ENCODE measurements around the gene LRRC3.
A peak's percentile ranks its signal among the peaks of the same experiment; 100 is the strongest.

LRRC3 gene

DNA sequence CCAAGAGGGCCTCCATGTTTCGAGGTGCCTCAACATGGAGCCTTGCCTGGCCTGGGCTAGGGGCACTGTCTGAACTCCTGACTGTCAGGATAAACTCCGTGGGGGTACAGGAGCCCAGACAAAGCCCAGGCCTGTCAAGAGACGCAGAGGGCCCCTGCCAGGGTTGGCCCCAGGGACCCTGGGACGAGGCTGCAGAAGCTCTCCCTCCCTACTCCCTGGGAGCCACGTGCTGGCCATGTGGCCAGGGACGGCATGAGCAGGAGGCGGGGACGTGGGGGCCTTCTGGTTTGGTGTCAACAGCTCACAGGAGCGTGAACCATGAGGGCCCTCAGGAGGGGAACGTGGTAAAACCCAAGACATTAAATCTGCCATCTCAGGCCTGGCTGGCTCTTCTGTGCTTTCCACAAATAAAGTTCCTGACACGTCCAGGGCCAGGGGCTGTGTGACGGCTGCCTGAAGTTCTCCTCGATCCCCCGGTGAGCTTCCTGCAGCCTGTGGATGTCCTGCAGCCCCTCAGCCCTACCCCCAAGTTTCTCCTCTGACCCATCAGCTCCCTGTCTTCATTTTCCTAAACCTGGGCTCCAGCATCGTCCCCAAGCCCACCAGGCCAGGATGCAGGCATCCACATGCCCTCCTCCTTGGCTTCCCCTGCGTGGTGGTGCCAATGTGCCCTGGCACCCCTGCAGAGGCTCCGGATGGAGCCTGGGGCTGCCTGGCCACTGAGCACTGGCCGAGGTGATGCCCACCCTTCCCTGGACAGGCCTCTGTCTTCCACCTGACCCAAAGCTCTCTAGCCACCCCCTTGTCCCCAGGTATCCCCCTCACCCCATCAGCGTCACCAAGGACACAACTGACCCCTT lies 12.8 kb upstream of the LRRC3 start:
- Mint-ChIP-seq H3K9me3 (no peaks in the 10 kb centered on the region), H3K4me3 (no peak overlapping the region), H3K27ac (no peak overlapping the region), H3K4me1 (no peaks in the 10 kb centered on the region), H3K27me3 (no peaks in the 10 kb centered on the region), H3K36me3 (no peaks in the 10 kb centered on the region)

DNA sequence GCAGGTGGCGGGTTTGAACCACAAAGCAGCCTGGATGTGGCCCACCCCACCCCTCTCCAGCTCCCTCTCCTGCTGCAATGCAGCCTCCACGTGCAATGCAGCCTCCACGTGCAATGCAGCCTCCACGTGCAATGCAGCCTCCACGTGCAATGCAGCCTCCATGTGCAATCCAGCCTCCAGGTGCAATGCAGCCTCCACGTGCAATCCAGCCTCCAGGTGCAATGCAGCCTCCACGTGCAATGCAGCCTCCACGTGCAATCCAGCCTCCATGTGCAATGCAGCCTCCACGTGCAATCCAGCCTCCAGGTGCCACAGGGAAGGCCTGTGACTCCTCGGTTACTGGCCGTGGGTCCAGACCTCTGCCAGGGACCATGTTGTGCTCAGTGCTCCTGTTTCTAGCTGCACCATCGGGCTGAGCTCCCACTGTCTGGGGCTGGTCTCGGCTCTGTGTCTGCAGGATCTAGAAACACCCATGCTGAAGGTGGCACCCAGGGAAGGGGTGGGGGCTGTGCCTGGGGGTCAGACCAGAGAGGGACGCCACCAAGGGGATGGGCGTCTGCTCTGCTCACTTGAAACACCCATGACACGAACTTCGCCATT lies 11.9 kb upstream of the LRRC3 start:
- no peak overlapping the region for H3K27ac Mint-ChIP-seq
- H3K9me3 Mint-ChIP-seq: no peaks in the 10 kb centered on the region
- no peak overlapping the region for H3K4me3 Mint-ChIP-seq
- H3K4me1 Mint-ChIP-seq: no peaks in the 10 kb centered on the region
- H3K27me3 Mint-ChIP-seq: no peaks in the 10 kb centered on the region
- H3K36me3 Mint-ChIP-seq: no peaks in the 10 kb centered on the region

DNA sequence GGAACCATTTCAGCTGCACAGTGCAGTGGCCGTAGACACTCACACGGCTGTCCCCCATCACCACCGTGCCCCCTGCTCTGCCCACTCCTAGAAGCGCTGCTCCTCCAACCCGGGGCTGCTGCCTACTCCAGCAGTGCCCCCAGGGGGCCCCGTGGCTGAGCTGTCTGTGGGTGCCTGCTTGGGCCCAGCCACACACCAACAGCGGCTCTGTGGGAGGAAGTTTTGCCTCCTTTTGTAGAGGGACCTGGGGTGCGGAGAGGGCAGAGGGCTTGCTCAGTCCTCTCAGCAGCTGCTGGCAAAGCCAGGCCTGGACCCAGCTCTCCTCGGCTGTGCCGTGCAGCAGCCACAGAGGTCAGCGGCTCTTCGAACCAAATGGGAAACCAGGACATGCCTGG lies 11.4 kb upstream of the LRRC3 start:
- no peaks in the 10 kb centered on the region for H3K9me3 Mint-ChIP-seq
- no peaks in the 10 kb centered on the region for H3K36me3 Mint-ChIP-seq
- H3K4me1 Mint-ChIP-seq: no peaks in the 10 kb centered on the region
- no peaks in the 10 kb centered on the region for H3K27me3 Mint-ChIP-seq
- H3K27ac Mint-ChIP-seq: no peak overlapping the region
- H3K4me3 Mint-ChIP-seq: no peak overlapping the region

DNA sequence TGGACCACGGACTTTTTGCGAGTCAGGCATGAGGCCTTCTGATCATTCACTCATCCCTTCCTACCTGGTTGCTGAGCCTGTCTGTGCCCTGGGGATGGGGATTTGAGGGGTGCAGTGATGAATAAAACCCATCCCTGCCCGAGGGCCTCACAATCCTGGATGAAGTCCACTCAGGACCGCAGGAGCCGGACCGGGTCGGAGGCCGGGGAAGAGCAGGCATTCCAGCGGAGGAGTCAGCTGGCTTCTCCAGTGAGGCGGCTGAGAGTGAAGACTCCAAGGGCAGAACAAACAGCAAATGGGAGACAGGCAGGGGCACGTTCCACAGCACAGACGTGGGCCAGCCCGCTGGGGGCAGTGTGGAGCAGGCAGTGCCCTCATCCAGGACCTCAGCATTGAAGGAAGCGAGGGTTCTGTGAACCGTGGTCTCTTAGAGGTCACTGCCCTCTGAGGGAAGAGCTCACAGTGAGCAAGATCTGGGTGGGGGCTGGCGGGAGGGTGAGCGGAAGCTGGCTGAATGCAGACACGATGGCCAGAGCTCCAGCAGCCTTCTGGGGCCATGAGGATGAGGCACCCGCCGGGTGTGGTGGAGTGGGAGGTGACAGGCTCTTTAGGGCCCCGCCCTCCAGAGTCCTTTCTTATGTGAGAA lies 10.9 kb upstream of the LRRC3 start:
- Mint-ChIP-seq H3K9me3 (no peaks in the 10 kb centered on the region), H3K27ac (no peak overlapping the region), H3K36me3 (no peaks in the 10 kb centered on the region), H3K4me1 (no peaks in the 10 kb centered on the region), H3K27me3 (peaks cover 3% of the 10 kb centered on the region), H3K4me3 (no peak overlapping the region)

DNA sequence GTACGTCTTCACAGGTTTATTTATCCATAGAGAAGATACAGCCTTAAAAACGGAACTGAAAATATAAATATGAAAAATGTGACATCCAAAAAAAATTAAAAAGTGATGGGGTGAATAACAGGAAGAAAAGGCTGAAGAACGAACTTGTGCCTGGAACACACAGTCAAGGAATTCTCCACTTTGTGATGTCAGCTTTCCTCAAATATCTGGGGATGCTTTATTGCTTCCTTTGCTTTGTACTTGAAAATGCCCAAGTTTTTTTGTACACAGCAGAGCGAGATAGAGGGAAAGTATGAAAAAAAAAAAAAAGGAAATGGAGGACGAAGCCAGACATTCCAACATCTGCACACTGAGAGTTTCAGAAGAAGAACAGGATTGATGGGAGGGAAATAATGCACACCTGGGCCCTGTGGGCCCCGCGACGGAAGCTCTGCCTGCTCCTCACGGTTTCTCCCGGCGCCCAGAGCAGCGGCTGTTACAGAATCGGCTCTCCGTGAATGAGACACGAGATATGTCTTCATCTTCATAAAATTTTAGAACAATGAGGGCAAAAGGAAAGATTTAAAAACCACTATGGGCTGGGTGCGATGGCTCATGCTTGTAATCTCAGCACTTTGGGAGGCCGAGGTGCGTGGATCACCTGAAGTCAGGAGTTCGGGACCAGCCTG lies 10.0 kb upstream of the LRRC3 start:
- no peaks in the 10 kb centered on the region for H3K36me3 Mint-ChIP-seq
- no peak overlapping the region for H3K27ac Mint-ChIP-seq
- H3K4me3 Mint-ChIP-seq: no peak overlapping the region
- peaks cover 3% of the 10 kb centered on the region for H3K27me3 Mint-ChIP-seq
- no peaks in the 10 kb centered on the region for H3K9me3 Mint-ChIP-seq
- H3K4me1 Mint-ChIP-seq: no peaks in the 10 kb centered on the region

DNA sequence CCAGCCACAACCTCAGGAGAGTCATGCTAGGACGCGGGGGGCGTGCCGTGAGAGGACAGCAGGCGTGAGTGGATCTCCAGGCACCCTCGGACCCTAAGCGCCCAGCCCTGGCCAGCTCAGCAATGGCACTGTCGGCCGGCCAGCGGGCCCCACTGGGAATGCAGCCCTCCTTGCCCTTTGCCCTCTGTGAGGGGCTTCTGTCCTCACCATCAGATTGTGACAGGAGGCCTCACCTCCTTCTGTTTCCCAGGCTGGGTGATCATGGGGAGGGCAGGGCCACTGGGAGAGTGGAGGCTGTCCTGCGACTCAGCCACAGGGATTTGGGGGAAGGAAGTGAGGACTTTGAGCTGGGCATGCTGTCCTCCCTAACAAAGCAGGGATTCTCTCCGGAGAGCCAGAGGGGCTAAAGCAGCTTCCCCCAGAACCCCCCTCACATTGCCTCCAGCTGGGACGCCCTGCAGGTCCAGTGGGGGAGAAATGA lies 6.6 kb upstream of the LRRC3 start:
- H3K4me1 Mint-ChIP-seq: no peaks in the 10 kb centered on the region
- no peaks in the 10 kb centered on the region for H3K9me3 Mint-ChIP-seq
- H3K27ac Mint-ChIP-seq: peak overlapping the region; percentile 8
- H3K4me3 Mint-ChIP-seq: no peak overlapping the region
- H3K27me3 Mint-ChIP-seq: peaks cover 5% of the 10 kb centered on the region
- no peaks in the 10 kb centered on the region for H3K36me3 Mint-ChIP-seq

DNA sequence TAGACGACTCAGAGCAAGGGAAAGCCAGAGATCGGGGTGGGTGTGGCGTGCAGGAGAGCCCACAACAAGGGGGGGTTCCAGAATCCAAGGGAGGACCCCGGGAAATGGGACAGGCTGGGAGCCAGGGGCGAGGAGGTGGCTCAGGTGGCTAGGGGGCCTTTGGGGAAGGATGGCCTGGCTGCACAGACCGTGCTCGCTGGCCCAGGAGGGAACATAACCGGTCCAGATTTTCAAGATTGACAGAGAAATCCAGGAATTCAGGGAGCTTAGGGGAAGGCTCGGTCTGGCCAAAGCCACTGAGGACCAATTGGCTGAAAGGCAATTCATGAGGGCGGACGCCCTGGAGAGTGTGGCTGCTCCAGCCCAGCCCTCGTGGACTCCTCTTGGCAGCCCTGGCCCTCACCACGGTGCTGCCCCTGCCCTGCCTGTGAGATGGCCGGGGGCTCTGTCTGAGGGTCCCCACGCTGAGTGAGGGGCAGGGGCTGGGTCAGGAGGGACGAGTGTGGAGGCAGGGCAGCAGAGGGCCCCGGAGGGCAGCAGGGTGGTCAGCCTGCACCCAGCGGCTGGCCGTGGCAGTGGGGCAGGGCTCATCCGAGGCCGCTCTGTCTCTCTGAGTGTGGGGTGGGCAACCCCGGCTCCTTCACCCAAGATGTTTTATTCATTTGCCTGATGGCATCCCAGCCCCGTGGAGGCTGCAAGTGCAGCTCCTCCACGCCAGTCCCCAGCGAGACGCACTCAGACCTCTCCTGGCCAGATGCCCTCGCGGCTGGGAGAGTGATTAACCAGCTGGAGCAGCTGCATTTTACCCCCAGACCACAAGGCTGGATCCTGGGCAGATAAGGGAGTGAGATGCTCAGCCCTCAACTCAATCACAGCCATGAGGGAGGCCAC lies 5.6 kb upstream of the LRRC3 start:
- Mint-ChIP-seq H3K36me3 (no peaks in the 10 kb centered on the region), H3K4me1 (no peaks in the 10 kb centered on the region), H3K27ac (no peak overlapping the region), H3K27me3 (peaks cover 5% of the 10 kb centered on the region), H3K9me3 (no peaks in the 10 kb centered on the region), H3K4me3 (no peak overlapping the region)

DNA sequence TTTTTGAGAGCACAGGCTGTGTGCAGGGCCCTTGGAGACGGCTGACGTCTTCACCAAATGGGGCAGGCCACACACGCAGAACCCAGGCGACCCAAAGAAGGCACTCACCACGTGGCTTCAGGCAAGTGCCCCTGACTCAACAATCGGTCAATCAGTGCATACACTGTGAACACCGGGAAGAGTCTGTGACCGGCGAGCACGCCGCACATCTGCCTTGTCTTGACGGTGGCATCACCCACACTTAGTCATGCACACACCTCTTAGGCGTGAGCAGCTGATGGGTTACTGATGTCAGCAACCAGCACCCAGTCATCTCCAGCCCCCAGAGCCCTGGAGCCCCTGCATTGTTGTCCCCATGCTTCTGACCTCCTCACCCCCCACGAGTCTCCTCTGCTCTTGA lies 4.9 kb upstream of the LRRC3 start:
- Mint-ChIP-seq H3K9me3 (no peaks in the 10 kb centered on the region), H3K27me3 (peaks cover 5% of the 10 kb centered on the region), H3K27ac (no peak overlapping the region), H3K4me3 (no peak overlapping the region), H3K36me3 (no peaks in the 10 kb centered on the region), H3K4me1 (no peaks in the 10 kb centered on the region)

DNA sequence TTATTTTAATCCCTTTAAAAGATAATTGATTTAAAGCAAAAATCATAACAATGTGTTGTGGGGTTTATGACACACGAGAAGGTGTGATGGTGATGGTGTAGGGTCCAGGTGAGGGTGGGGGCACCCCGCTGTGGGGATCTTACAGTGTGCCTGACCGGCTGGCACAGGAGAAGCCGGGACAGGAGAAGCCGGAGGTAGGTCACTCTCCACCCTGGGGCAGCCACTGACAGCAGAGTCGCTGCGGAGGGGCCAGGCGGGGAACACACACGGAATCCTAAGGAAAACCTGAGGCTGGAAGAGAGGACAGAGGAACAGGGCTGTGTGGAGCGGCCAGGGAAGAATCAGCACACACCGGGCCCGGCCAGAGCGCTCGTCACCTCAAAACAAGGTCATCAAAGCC lies 4.3 kb upstream of the LRRC3 start:
- H3K4me3 Mint-ChIP-seq: no peak overlapping the region
- no peak overlapping the region for H3K27ac Mint-ChIP-seq
- H3K9me3 Mint-ChIP-seq: no peaks in the 10 kb centered on the region
- H3K27me3 Mint-ChIP-seq: peaks cover 5% of the 10 kb centered on the region
- H3K4me1 Mint-ChIP-seq: no peaks in the 10 kb centered on the region
- no peaks in the 10 kb centered on the region for H3K36me3 Mint-ChIP-seq

DNA sequence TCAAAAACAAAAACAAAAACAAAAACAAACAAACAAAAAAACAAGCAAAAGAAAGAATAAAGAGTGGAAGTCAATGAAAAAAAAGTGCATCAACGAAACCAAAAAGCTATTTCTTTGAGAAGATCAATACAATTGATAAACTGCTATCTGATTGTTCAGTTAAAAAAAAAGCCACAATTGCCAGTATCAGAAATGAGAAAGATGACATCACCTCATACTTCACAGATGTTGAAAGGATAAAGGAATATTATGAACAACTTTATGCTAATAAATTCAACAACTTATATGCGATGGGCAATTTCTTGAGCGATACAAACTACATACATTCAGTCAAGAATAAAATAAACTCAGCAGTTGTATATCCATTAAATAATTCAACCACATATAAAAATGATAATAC lies 2.2 kb upstream of the LRRC3 start:
- no peaks in the 10 kb centered on the region for H3K4me1 Mint-ChIP-seq
- H3K9me3 Mint-ChIP-seq: no peaks in the 10 kb centered on the region
- no peak overlapping the region for H3K27ac Mint-ChIP-seq
- no peak overlapping the region for H3K4me3 Mint-ChIP-seq
- H3K36me3 Mint-ChIP-seq: no peaks in the 10 kb centered on the region
- H3K27me3 Mint-ChIP-seq: peaks cover 5% of the 10 kb centered on the region

DNA sequence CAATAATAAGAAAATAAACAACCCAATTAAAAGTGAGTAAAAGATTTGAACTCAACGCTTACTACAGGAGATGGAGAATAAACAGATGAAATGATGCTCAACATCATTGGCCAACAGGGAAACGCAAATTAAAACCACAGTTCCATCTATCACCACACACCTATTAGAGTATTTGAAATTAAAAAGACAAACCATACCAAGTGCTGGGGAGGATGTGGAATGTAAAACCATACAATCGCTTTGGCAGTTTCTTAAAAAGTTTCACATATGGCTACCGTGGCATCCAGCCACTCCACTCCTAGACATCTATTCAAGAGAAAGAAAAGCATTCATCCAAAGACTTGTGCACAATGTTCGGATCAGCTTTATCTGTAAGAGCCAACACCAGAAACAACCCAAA lies 1.3 kb upstream of the LRRC3 start:
- peaks cover 4% of the 10 kb centered on the region for H3K27me3 Mint-ChIP-seq
- no peaks in the 10 kb centered on the region for H3K9me3 Mint-ChIP-seq
- no peaks in the 10 kb centered on the region for H3K4me1 Mint-ChIP-seq
- peak overlapping the region; percentile 72 for H3K4me3 Mint-ChIP-seq
- no peaks in the 10 kb centered on the region for H3K36me3 Mint-ChIP-seq
- H3K27ac Mint-ChIP-seq: peak overlapping the region; percentile 1

DNA sequence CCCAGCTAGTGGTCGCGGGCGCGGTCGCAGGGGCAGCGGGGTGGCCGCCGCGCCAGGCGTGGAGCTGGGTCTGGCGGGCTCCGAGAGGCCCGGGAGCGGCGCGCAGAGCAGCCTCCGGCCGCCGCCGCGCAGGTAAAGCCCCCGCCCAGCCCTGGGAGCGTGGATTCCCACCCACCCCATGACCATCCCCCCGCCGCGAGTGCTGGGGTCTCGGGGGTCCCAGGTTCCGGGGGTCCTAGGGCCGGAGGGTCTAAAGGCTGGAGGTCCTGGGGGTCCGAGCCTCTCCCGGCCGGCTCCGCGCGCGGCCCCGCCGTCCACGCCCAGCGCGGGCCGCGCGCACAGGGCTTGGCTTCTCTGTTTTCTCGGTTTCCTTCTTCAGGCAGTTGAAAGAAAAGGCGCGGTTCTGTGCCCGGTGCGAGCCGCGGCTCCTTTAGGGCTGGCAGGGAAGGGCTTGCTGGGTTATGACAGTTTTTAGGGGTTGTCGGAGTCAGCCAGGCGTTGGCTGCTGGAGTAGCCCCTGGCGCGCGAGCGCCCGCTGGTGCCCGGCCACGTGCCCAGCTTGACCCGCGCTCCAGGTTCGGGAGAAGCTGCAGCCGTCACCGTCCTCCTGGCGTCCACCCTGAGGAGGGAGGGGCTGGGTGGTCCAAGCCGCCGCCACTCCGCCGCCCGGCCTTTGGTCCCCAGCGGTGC lies 359 bp downstream of the LRRC3 start:
- H3K27ac Mint-ChIP-seq: no peak overlapping the region
- peaks cover under 1% of the 10 kb centered on the region for H3K27me3 Mint-ChIP-seq
- peak overlapping the region; percentile 79 for H3K4me3 Mint-ChIP-seq
- H3K4me1 Mint-ChIP-seq: no peaks in the 10 kb centered on the region
- no peaks in the 10 kb centered on the region for H3K9me3 Mint-ChIP-seq
- H3K36me3 Mint-ChIP-seq: no peaks in the 10 kb centered on the region

DNA sequence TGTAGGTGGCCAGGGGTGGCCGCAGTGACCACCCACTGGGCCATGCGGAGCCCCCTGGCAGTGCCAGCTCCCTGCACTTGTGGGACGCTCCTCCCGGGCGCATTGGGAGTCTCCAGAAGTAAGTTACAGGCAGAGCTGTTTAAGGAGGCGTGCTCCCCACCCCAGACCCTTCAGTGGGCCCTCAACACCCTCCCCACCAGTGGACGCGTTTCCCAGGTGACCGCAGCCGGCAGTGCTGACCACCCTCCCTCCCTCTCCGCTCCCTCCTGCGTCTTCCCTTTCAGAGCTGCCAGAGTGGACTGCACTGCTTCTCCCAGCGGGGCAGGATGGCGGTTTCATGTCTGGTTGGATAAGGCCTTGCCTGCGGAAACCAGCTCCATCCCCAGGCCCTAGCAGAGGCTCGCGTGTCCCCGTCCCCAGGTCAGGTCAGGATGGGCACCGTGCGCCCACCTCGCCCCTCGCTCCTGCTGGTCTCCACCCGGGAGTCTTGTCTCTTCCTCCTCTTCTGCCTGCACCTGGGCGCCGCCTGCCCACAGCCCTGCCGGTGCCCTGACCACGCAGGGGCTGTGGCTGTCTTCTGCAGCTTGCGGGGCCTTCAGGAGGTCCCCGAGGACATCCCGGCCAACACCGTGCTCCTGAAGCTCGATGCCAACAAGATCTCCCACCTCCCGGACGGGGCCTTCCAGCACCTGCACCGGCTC lies 1.1 kb downstream of the LRRC3 start:
- Mint-ChIP-seq H3K4me1 (no peaks in the 10 kb centered on the region), H3K4me3 (peak overlapping the region; percentile 57), H3K27ac (no peak overlapping the region)

More for the DNA sequence above, 1.1 kb downstream of the LRRC3 start:
- H3K9me3 Mint-ChIP-seq: no peaks in the 10 kb centered on the region
- no peaks in the 10 kb centered on the region for H3K27me3 Mint-ChIP-seq
- H3K36me3 Mint-ChIP-seq: no peaks in the 10 kb centered on the region

All from activated naive CD4-positive, alpha-beta T cell treated with anti-CD3 and anti-CD28 coated beads, Interleukin-2, amount 50 U/mL, for 24 hours (primary cell).